A549 (cell line): ENCODE data around the gene ERN2. TPM values are rescaled to one million over a fixed set of nuclear protein-coding genes. Genes with fewer than 3 reads are reported as not detected.

ENCODE experiments used
- ATAC-seq, 2 experiments: fragments of 200-7000 bp in 1 of 2; fragments of >200 bp in 1 of 2; cut with Nextera tagmentation in 1 of 2; cut with Tn5 transposase in 1 of 2; 3 replicates each; pipeline versions ENCODE4 v1.8.0 to v1.9.1; 2018 to 2020; ENCODE audit warnings: mild to moderate bottlenecking in 1 of 2, moderate library complexity in 1 of 2
- CTCF ChIA-PET: fragments of 300-600 bp; sonication (Branson Sonifier 250); formaldehyde crosslinking; extraction: SDS; loops from one replicate; lab custom pipeline; 2021; ENCODE audit warnings: antibody characterized with exemption, inconsistent platforms; lab: Yijun Ruan, JAX
- POLR2A ChIA-PET: fragments of 350-600 bp; formaldehyde crosslinking; extraction: SDS; loops from one replicate; lab custom pipeline; 2021; ENCODE audit warnings: antibody characterized with exemption, inconsistent platforms; lab: Yijun Ruan, JAX
- DNase-seq, 2 experiments: peaks; one replicate each; pipeline versions ENCODE4 v3.0.0 to v3.0.0-alpha.2; 2011 to 2016; ENCODE audit warnings: low read depth in 1 of 2, low spot score in 1 of 2
- FAIRE-seq: peaks from 2 replicates; lab custom pipeline; 2011; peaks lifted over from hg19 to GRCh38; lab: Jason Lieb, UNC
- H3K27ac ChIP-seq, 2 experiments: fragments of >200 bp; sonication (Bioruptor Twin); formaldehyde crosslinking; 3 replicates each; pipeline ENCODE4 v1.5.1; 2016 to 2017
- H3K4me1 ChIP-seq: fragments of >200 bp; sonication (Bioruptor Twin); formaldehyde crosslinking; 3 replicates; pipeline ENCODE4 v1.6.1; 2016
- H3K4me2 ChIP-seq: fragments of >200 bp; sonication (Bioruptor Twin); formaldehyde crosslinking; 3 replicates; pipeline ENCODE4 v1.6.1; 2016
- H3K4me3 ChIP-seq: fragments of >200 bp; sonication (Bioruptor Twin); formaldehyde crosslinking; 3 replicates; pipeline ENCODE4 v1.5.1; 2016
- H3K9me3 ChIP-seq: fragments of >200 bp; sonication (Bioruptor Twin); formaldehyde crosslinking; 3 replicates; pipeline ENCODE4 v1.6.1; 2016
- CBX2 ChIP-seq: fragments of 200-600 bp; sonication (generic); IDR thresholded peaks from 2 replicates; pipeline ENCODE4 v1.6.1; 2016; ENCODE audit warnings: low read depth, mild to moderate bottlenecking, borderline replicate concordance
- ELK1 ChIP-seq: fragments of 150-350 bp; IDR thresholded peaks from 2 replicates; pipeline ENCODE4 v1.6.1; 2014; ENCODE audit warnings: low read depth, mild to moderate bottlenecking, low read length
- FOSB ChIP-seq: fragments of 250-450 bp; sonication (Bioruptor Pico); IDR thresholded peaks from 2 replicates; pipeline ENCODE4 v1.5.0; 2020; ENCODE audit warnings: mild to moderate bottlenecking, moderate library complexity
- GATA3 ChIP-seq: IDR thresholded peaks from 2 replicates; pipeline ENCODE4 v1.6.1; 2012; ENCODE audit warnings: borderline replicate concordance
- HEYL ChIP-seq: fragments of 250-450 bp; sonication (Bioruptor Pico); IDR thresholded peaks from 2 replicates; pipeline ENCODE4 v1.8.0; 2021; ENCODE audit warnings: mild to moderate bottlenecking, moderate library complexity
- HOXB5 ChIP-seq: fragments of 250-450 bp; sonication (Bioruptor Pico); IDR thresholded peaks from 2 replicates; pipeline ENCODE4 v1.5.0; 2020; ENCODE audit warnings: mild to moderate bottlenecking, moderate library complexity
- MAFK ChIP-seq: fragments of 450-650 bp; IDR thresholded peaks from 2 replicates; pipeline ENCODE4 v1.6.1; 2014; ENCODE audit not compliant: partially characterized antibody
- MAX ChIP-seq: IDR thresholded peaks from 2 replicates; pipeline ENCODE4 v1.6.1; 2012
- NPAS2 ChIP-seq: fragments of 250-450 bp; sonication (Bioruptor Pico); IDR thresholded peaks from 2 replicates; pipeline ENCODE4 v1.8.0; 2022; ENCODE audit warnings: mild to moderate bottlenecking, moderate library complexity, borderline replicate concordance
- NR3C1 ChIP-seq: fragments of >200 bp; sonication (Bioruptor Twin); formaldehyde crosslinking; IDR thresholded peaks from 3 replicates; pipeline ENCODE4 v1.6.1; 2017
- PHF8 ChIP-seq: fragments of 200-600 bp; sonication (generic); IDR thresholded peaks from 2 replicates; pipeline ENCODE4 v1.6.1; 2016; ENCODE audit warnings: low read depth, mild to moderate bottlenecking, antibody characterized with exemption, moderate library complexity, borderline replicate concordance
- POLR2A ChIP-seq: IDR thresholded peaks from 2 replicates; pipeline ENCODE4 v1.6.1; 2012; ENCODE audit warnings: mild to moderate bottlenecking, low read length
- POLR2AphosphoS2 ChIP-seq: conservative IDR thresholded peaks from 2 replicates; pipeline ENCODE4 v1.6.1; 2012; ENCODE audit warnings: low read length, improper control_type of control experiment, inconsistent platforms
- RAD21 ChIP-seq, 2 experiments: fragments of >200 bp in 1 of 2; sonication (Bioruptor Twin) in 1 of 2; formaldehyde crosslinking in 1 of 2; IDR thresholded peaks in 1 of 2; conservative IDR thresholded peaks in 1 of 2; 2 replicates in 1 of 2; 3 replicates in 1 of 2; pipeline ENCODE4 v1.6.1; 2012 to 2018; ENCODE audit warnings: inconsistent platforms in 1 of 2
- RFX5 ChIP-seq: fragments of 450-650 bp; IDR thresholded peaks from 2 replicates; pipeline ENCODE4 v1.7.1; 2014; ENCODE audit warnings: antibody characterized with exemption, mild to moderate bottlenecking, moderate library complexity
- TFCP2L1 ChIP-seq: fragments of 250-450 bp; sonication (Bioruptor Pico); IDR thresholded peaks from 2 replicates; pipeline ENCODE4 v1.5.0; 2021; ENCODE audit warnings: mild to moderate bottlenecking
- TP53 ChIP-seq: fragments of 250-450 bp; sonication (Bioruptor Pico); IDR thresholded peaks from 2 replicates; pipeline ENCODE4 v1.5.0; 2021; ENCODE audit warnings: mild to moderate bottlenecking, moderate library complexity
- ZC3H11A ChIP-seq: fragments of 450-650 bp; IDR thresholded peaks from 2 replicates; pipeline ENCODE4 v1.6.1; 2014; ENCODE audit warnings: antibody characterized with exemption, mild to moderate bottlenecking
- ZFP36 ChIP-seq: fragments of 450-650 bp; IDR thresholded peaks from 2 replicates; pipeline ENCODE4 v1.6.1; 2014; ENCODE audit warnings: borderline replicate concordance; ENCODE audit not compliant: partially characterized antibody
- WGBS: methylation state at CpG from one replicate; pipeline ENCODE4 v1.1.6; 2017; ENCODE audit errors: missing lambda C conversion rate; 5-methylcytosine and 5-hydroxymethylcytosine counted together
- polyA plus RNA-seq, 4 experiments: library from polyadenylated mRNA; depleted of rRNA in 3 of 4; stranded (reverse); fragments of >200 nt; fragmentation: RNase III in 1 of 4; extraction: RNeasy Plus Mini Kit Qiagen cat#74134 plus additional on column Dnase treatment in 1 of 4; gene quantifications; 2 replicates in 3 of 4; 3 replicates in 1 of 4; pipeline ENCODE4 v1.2.3, GENCODE V29; 2011 to 2017
- TF ChIP-seq, protein P1 (sequence below): fragments of 200-600 bp; sonication (generic); IDR thresholded peaks from 2 replicates; pipeline ENCODE4 v1.6.1; 2016; ENCODE audit warnings: antibody characterized with exemption, mild to moderate bottlenecking, moderate library complexity
- TF ChIP-seq, protein P2 (sequence below): IDR thresholded peaks from 2 replicates; pipeline ENCODE4 v1.6.1; 2012; ENCODE audit warnings: low read depth, borderline replicate concordance

The ERN2 gene
- polyA plus RNA-seq, 2 of the 4 experiments (the other 2 are of a cell fraction): not detected

- peaks cover 8% of the 10 kb centered on the region; the same call in 1 of the 3 replicates for H3K9me3 ChIP-seq
- no peak for ATAC-seq
- CTCF ChIA-PET: interaction anchor here (0.7 to 1.9 kb wide), 4 partner anchors 9 to 864 kb away, joined by 3 to 7 read pairs (median 5); no protein-coding TSS in a partner anchor
- no peak overlapping the region for H3K4me2 ChIP-seq
- no peak for DNase-seq
- no peaks in the 10 kb centered on the region for H3K4me1 ChIP-seq
- no peak overlapping the region for H3K27ac ChIP-seq
- no peak for FAIRE-seq
- TF ChIP-seq NPAS2 (CRISPR knock-in tag): no peak
- TF ChIP-seq, protein P1, sequence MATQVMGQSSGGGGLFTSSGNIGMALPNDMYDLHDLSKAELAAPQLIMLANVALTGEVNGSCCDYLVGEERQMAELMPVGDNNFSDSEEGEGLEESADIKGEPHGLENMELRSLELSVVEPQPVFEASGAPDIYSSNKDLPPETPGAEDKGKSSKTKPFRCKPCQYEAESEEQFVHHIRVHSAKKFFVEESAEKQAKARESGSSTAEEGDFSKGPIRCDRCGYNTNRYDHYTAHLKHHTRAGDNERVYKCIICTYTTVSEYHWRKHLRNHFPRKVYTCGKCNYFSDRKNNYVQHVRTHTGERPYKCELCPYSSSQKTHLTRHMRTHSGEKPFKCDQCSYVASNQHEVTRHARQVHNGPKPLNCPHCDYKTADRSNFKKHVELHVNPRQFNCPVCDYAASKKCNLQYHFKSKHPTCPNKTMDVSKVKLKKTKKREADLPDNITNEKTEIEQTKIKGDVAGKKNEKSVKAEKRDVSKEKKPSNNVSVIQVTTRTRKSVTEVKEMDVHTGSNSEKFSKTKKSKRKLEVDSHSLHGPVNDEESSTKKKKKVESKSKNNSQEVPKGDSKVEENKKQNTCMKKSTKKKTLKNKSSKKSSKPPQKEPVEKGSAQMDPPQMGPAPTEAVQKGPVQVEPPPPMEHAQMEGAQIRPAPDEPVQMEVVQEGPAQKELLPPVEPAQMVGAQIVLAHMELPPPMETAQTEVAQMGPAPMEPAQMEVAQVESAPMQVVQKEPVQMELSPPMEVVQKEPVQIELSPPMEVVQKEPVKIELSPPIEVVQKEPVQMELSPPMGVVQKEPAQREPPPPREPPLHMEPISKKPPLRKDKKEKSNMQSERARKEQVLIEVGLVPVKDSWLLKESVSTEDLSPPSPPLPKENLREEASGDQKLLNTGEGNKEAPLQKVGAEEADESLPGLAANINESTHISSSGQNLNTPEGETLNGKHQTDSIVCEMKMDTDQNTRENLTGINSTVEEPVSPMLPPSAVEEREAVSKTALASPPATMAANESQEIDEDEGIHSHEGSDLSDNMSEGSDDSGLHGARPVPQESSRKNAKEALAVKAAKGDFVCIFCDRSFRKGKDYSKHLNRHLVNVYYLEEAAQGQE: peak; percentile 33; the same call in 1 of the 2 replicates
- H3K4me3 ChIP-seq: no peak overlapping the region
- WGBS: 48% methylated on average over 8 of the region's 8 CpGs
- POLR2A ChIA-PET: no interaction called here
Measured at GRCh38 chr16:23701045-23701444, 12.0 kb downstream of the ERN2 start.

GRCh38 chr16:23700509-23700908 is 12.5 kb downstream of the ERN2 start:
- Histone ChIP-seq H3K27ac (no peak overlapping the region), H3K9me3 (peaks cover 8% of the 10 kb centered on the region; the same call in 1 of the 3 replicates), H3K4me3 (no peak overlapping the region), H3K4me2 (no peak overlapping the region), H3K4me1 (no peaks in the 10 kb centered on the region)
- DNase-seq: no peak
- CTCF ChIA-PET: interaction anchor here (1.2 to 1.9 kb wide), 2 partner anchors 10 to 12 kb away, joined by 4 to 7 read pairs; no protein-coding TSS in a partner anchor
- POLR2A ChIA-PET: no interaction called here
- WGBS: 43% methylated on average over 8 of the region's 8 CpGs
- peak in 1 of 2 experiments; percentile 43; a peak in 3 of 6 replicates for ATAC-seq
- TF ChIP-seq HOXB5 (CRISPR knock-in tag): no peak
- no peak for TF ChIP-seq POLR2A
- no peak for TF ChIP-seq ZFP36
- TF ChIP-seq GATA3: no peak
- no peak for TF ChIP-seq RAD21 (conservative IDR thresholded peaks at IDR 0.05 in 1 of 2, IDR thresholded peaks at IDR 0.05 in 1 of 2)
- TF ChIP-seq NR3C1: no peak
- no peak for TF ChIP-seq FOSB (CRISPR knock-in tag)
- TF ChIP-seq HEYL: no peak
- no peak for TF ChIP-seq ZC3H11A
- no peak for TF ChIP-seq POLR2AphosphoS2
- TF ChIP-seq TFCP2L1: no peak
- no peak for TF ChIP-seq ELK1
- no peak for TF ChIP-seq RFX5
- TF ChIP-seq MAFK: no peak
- no peak for TF ChIP-seq PHF8
- TF ChIP-seq, protein P2, sequence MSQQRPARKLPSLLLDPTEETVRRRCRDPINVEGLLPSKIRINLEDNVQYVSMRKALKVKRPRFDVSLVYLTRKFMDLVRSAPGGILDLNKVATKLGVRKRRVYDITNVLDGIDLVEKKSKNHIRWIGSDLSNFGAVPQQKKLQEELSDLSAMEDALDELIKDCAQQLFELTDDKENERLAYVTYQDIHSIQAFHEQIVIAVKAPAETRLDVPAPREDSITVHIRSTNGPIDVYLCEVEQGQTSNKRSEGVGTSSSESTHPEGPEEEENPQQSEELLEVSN: no peak
- TF ChIP-seq MAX: no peak
- TF ChIP-seq TP53: no peak
- no peak for TF ChIP-seq NPAS2 (CRISPR knock-in tag)
- no peak for TF ChIP-seq CBX2
- TF ChIP-seq, all 56 proteins: peak for 0
- no peak for FAIRE-seq
